NCI-H1694 (cell line): Measurements from ENCODE around the gene DOCK7.
"Not testable (repeated sequence)": the region's sequence is repeated elsewhere in the genome, so short reads cannot be mapped to it uniquely, and the experiment has no call there.

Experiments
- DNase-seq: peaks from one replicate; lab custom pipeline; 2025; lab: John Stamatoyannopoulos, UW

Gene DOCK7

GRCh38 chr1:62694479-62694878 lies 6.3 kb upstream of the DOCK7 start:
- not testable (repeated sequence) for DNase-seq

- DNase-seq = no peak
Observed at GRCh38 chr1:62693123-62693522, 4.9 kb upstream of the DOCK7 start.

DNA sequence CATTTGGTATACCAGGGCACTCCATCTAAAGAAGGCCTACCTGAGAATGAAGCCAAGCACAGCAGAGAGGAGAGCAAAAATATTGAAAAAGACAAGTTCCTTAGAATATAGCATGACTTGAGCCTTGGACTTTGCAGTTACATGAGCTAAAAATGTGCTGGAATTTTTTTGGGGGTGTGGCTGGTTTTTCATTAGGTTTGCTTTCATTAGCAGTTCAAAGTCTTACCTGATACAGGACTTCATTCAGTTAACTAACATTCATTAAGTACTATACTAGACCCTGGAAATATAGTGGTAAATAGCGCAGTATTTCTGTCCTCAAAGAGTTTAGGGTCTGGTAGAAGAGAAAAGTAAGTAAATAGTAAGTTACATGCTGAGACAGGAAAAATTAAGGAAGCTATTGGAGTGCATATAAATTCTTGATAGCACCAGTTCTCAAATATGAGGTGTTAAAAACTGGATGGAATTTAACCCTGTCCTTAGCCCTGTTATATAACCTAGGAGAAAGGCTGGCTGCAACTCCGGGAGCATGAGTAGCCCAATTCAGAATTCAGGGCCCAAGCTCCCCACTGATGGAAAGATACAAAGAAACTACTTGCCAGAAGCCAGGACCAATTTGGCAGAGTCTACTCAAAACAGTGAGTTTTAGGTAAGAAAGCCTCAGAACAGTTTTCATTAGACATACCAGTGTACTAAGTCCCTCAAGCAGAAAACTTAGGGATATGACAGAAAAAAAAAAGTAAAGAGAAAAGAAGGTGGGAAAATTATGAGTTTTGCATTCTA lies 3.1 kb upstream of the DOCK7 start:
- DNase-seq = no peak

GRCh38 chr1:62689524-62689923 lies 1.3 kb upstream of the DOCK7 start:
- no peak for DNase-seq

DNA sequence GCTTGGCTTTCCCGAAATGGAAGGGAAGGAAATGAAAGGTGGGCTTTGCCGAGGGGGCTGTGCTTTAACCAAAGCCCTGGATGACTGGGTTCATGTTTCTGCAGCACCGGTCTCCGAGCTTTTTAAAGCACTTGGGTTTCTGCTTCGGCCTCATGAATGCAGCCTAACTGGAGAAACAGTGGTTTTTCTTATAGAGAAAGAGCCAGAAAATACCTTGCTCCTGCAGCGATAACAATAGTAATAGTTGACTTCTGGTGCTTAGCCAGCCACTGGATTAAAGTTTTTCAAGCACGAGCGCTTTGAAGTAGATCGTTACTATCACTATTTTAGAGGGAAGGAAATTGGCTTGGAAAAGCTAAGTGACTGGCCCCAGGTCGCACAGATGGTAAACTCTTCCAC lies 500 bp upstream of the DOCK7 start:
- DNase-seq = no peak

DNA sequence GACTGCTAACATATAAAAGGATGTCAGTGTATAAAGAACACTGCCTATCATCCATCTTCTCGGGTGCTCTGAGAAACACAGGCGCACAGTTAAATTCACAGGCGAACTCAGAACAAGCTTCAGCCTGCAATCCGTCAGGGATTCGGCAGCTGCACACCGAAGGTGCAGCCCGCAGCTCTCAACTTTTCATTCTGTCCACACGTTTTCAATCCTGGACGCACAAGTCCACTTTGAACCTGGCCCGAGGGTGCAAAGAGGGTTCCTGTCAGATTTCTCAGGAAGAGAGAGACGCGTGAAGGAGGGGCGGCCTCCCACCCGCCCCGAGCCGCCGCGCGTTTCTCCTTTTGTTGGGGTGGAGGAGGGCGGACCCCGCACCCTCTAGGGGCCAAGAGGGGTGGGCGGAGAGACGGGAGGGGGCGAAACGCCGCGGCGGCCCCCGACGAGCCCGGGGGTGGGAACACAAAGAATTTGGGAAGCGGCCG lies 724 bp downstream of the DOCK7 start:
- peak; percentile 24 for DNase-seq

DNA sequence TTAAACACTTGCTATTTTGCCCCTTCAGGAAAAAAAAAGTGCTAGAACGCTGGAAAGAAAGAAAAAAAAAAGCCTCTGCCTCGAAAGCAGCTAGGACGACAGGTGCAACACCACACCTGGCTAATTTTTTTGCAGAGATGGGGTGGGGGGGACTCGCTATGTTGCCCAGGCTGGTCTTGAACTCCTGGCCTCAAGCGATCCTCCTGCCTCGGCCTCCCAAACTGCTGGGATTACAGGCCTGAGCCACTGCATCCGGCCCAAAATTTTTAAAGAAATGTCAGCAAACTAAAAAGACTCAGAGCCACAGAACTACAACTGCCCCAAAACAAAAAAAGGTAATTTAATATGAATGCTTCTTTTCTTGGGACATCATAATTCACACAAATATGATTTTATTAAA lies 1.4 kb downstream of the DOCK7 start:
- no peak for DNase-seq

GRCh38 chr1:62685431-62685859 lies 2.7 kb downstream of the DOCK7 start:
- no peak for DNase-seq

GRCh38 chr1:62682531-62682930 lies 5.7 kb downstream of the DOCK7 start:
- DNase-seq = no peak

- not testable (repeated sequence) for DNase-seq
Observed at GRCh38 chr1:62680992-62681391, 7.2 kb downstream of the DOCK7 start.

DNA sequence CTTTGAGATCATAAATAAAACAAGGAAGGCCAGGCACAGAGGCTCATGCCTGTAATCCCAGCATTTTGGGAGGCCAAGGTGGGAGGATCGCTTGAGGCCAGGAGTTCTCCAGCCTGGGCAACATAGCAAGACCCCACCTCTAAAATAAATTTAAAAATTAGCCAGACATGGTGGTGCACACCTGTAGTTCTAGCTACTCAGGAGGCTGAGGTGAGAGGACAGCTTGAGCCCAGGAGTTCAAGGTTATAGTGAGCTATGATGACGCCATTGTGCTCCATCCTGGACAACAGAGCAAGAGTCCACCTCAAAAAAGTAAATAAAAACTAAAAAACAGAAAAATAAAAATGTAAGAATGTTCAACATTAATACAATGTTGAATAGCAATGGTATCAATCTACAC lies 10.4 kb downstream of the DOCK7 start:
- DNase-seq = not testable (repeated sequence)

DNA sequence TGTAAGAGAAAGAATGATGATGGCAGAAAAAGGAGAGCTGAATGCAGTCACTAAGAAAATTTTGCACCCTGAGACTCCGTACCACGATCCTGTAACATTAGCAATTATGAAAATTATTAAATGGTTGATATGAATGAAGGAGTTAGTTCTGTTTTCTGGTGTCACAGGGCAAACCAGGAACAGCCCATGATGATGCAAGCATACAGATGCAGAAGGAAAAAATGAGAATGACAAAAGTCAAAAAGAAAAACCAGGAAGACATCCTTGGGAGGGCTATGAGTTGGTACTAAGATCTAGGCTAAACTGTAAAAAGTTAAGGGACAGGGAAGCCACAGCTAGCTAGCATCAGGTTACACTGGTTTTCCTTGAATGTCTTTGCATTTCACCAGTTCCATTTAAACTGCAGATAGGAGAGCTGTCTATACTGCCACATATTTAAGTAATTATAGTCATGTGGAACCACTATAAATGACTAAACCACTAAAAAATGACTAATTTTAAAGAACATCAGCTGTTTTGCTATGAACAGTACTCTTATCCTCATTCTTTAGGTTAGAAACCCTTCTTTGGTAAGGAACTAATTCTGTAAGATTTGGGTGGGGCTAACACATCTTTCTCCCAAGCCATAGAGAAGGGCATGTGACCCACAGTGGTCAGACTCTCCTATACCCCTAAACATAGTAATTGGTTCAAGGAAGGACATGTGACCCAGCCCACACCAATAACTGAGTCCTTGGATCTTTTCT lies 11.4 kb downstream of the DOCK7 start:
- DNase-seq = no peak

GRCh38 chr1:62673629-62674028 lies 14.6 kb downstream of the DOCK7 start:
- no peak for DNase-seq

- DNase-seq = no peak
Observed at GRCh38 chr1:62672029-62672428, 16.2 kb downstream of the DOCK7 start.

DNA sequence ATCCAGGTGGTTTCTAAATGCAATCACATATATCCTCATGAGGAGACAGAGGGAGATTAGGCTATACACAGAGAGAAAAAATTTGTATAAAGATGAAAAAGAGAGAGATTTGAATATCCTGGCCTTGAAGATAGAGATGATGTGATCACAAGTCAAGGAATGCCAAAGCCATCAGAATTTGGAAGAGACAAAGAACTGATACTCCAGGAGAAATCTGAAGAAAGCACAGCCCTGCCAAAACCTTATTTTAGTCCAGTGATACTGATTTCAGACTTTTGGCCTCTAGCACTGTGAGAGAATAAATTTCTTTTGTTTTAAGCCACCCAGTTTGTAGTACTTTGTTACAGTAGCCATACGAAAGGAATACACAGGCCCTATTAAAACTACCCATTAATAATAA lies 33.4 kb downstream of the DOCK7 start:
- DNase-seq = no peak

GRCh38 chr1:62652387-62652786 lies 35.8 kb downstream of the DOCK7 start:
- DNase-seq = no peak

DNA sequence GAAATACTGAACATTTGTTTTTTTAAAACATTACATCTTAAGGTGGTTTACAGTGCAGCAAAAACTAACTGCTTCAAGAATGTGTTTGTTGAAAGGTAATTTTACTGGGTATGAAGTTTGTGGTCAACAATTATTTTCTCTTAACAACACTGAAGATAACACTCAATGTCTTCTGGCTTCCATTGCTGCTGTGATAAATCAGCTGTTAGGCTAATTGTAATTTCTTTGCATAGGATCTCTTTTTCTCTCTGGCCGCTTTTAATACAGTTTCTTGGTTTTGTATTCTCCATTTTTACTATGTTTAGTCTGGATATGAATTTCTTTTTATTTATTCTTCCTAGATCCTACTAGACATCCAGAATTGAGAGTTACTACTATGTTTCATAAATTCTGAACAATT lies 44.9 kb downstream of the DOCK7 start:
- DNase-seq = no peak

- no peak for DNase-seq
Observed at GRCh38 chr1:62637392-62638105, 50.6 kb downstream of the DOCK7 start.

DNA sequence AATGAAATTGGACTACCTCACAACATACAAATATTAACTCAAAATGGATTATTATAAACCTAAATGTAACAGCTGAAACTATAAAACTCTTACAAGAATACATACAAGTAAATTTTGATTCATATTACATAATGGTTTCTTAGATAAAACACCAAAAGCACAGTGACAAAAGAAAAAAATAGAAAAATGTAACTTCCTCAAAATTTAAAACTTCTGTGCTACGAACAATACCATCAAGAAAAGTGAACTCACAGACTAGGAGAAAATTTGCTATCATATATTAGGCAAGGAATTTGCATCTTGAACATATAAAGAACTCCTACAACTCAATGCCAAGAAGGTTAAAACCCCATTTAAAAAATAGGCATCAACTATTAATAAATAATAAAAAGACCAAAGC lies 59.7 kb downstream of the DOCK7 start:
- DNase-seq = no peak

DNA sequence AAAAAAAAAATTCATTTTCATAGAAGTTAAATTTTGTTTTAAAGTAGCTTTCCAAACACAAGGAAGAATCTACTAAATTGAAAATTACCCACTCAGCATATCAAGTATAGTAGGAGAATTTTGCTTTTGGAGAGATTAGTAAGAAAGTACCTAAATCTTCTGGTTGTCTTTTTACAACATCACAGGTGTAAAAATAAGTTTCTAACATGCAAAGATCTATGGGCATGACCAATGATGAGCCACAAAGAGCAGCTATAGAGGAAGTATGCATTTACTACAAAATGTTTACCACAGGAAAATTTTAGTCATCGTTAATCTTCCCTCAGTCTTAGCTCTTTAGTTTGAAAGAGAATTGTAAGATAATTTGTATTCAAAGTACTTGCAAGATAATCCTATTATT lies 62.8 kb downstream of the DOCK7 start:
- no peak for DNase-seq

- no peak for DNase-seq
Observed at GRCh38 chr1:62621907-62622306, 66.3 kb downstream of the DOCK7 start.

GRCh38 chr1:62613890-62614289 lies 74.3 kb downstream of the DOCK7 start:
- no peak for DNase-seq

DNA sequence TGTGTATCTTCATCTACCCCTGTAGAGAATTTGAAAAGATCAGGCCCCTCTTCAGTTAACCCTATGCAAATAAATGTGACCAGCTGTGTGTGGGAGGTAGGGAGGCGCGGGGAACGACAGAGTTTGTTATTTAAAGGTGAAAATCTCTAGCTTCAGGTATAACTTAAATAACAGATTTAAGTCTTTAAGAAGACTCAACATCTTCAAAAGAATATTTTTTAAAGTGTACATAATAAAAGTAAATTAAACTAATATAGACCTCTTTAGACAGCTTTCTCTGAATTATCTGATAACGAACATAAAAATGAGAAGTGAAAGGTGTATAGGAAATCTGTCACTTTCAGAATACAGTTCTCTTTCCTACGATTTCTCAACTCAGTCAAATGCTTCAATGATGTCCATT lies 74.9 kb downstream of the DOCK7 start:
- DNase-seq = no peak
